Hematopoietic multipotent progenitor cell treated with erythropoietin and hydrocortisone succinate and interleukin-3 and kit ligand, for 4 days (in vitro differentiated cells): ENCODE measurements around the gene PRSS48.
"Not testable (repeated sequence)": the region's sequence is repeated elsewhere in the genome, so short reads cannot be mapped to it uniquely, and the experiment has no call there.

Experiments
- DNase-seq: peaks from one replicate; pipeline ENCODE4 v3.0.0-alpha.2; 2015

Gene PRSS48, protein sequence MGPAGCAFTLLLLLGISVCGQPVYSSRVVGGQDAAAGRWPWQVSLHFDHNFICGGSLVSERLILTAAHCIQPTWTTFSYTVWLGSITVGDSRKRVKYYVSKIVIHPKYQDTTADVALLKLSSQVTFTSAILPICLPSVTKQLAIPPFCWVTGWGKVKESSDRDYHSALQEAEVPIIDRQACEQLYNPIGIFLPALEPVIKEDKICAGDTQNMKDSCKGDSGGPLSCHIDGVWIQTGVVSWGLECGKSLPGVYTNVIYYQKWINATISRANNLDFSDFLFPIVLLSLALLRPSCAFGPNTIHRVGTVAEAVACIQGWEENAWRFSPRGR

DNA sequence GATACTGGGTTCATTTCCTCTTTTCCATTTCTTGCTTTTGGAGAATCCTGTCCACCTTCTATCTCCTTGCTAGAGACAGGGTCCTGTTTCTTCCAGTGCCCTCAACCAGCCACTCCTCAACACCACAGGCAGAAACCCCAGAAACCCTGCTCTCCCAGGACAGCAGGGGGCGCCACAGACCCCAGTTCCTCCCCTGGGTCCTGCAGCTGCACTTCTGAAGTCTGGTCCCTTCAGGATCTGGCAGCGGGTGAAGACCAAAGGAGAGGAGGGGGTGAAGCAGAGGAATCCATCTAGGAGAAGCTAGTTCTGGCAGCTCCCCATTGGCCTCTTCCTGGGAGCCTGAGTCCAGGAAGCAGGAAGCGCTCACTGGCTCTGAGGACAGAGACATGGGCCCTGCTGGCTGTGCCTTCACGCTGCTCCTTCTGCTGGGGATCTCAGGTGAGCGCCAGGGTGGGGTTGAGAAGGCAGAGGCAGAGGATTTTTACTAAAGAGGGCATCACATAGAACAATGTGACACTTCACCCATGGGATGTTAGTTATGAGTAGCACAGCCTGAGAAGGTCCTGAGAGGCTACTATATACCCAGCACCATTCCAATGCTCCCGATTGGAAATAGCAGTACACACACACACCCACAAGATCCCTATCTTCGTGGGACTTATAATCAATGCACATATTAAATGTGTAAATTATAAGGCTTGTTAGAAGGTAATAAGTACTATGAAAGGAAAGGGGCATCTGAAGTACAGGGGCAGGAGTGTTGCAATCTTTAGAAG lies at the start of gene PRSS48:
TSS of gene PRSS48 (plus strand) at position 375 of the 776 bp plus-strand sequence. CDS start at position 387, 12 bp downstream.
- DNase-seq, result peak; percentile 66

DNA sequence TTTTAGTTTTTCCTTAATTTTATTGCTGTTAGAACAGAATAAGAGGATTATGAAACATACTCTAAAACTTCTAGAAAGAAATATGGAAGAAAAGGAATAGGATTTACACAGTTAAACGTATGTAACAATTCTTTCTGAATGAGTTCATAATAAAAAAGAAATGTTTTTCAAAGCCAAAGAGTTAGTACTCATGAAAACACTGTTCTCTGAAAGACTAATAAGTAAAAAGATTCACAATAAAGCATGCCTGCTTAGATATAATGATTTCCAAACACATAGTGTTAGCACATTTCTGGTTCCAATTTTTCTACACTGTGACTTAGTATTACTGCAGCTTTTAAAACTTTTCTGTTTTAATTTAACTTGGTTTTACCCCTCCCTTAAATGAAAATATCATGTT lies 49.8 kb upstream of the PRSS48 start:
- DNase-seq, result no peak

DNA sequence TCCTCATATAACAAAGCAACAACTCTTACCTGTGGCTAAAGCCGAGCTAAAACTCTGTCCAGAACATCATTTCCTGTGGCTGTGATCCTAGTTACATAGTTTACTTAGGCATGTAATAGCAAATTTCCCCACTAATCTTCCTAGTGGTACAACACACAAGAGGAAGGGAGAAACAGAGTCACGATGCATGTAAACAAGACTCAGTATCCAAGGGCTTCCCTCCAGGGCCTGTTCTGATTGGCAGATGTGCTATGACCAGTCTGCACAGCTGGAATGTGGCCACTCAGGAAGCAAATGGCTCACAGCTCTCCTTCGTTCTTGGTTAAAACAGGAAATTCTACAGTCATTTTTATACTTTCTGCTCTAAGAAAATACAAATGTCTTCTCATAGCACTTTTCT lies 49.2 kb upstream of the PRSS48 start:
- DNase-seq, result no peak

DNA sequence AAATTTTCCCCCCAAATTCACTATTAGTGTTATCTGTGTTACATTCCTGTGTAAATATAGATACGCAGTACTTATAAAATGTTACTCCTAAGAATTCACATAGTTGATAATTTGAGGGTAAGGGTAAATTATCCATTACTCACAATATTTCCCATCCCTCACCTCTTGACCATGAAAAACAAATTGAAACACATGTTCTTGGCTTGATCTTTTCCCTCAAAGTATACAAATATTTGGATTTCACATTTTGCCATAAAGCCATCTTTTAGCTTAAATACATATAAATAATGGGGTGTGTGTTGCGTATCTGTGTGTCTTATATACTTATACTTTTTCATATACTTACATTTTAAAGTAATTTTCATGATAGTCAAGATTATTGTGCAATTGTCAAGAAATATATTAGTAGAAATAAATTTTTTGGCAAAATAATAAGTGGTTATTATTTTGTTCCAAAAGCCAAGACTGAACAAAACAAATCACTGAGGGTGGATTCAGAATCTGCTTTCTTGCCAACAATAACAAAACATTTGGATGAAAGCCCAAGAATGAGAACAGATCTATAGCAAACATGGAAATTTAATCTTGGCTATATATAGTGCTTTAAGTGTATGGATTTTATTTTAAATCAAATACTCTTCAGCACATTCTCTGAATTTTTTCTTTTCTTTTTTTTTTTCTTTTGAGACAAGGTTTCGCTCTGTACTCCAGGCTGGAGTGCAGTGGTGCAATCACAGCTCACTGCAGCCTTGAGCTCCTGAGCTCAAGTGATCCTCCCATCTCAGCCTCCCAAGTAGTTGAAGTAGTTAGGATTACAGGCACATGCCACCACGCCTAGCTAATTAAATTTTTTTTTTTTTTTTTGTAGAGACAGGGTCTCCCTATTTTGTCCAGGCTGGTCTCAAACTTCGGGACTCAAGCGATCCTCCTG lies 48.5 kb upstream of the PRSS48 start:
- no peak for DNase-seq

DNA sequence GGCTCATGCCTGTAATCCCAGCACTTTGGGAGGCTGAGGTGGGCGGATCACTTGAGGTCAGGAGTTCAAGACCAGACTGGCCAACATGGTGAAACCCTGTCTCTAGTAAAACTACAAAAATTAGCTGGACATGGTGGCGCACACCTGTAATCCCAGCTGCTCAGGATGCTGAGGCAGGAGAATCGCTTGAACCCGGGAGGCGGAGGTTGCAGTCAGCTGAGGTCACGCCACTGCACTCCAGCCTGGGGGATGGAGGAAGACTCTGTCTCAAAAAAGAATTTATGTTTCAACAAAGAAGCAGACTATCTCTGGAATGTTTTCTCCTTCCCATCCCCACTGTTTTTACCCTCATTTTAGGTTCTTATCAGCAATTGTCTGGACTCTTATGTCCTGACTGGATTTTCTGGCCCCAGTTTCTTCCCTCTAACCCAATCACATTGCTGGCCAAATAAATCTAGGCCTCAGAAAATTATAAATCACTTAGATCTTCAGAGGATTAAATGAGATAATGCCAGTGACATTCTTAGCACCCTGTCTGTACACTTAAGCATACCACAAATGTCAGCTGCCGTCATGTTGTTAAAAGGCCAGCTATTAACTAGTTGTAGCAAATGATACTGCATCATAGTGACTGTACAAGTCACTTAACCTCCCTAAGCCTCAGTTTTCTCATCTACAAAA lies 44.9 kb upstream of the PRSS48 start:
- DNase-seq, result no peak

DNA sequence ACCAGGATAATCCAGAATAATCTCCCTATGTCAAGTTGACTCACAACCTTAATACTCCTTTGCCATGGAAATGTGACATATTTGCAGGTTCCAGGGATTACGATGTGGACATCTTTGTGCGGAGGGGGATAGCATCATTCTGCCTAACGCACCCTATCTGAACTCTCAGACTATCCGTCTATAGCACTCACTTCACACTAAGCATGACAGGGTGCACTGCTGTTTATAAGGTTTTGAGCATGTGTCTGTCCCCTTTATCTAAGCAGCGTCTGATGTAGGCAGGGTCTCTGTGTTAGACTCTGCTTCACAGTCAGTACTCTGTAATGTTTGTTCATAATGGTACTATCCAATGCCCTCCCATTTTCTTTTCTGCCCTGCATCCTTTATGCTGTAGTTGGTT lies 43.4 kb upstream of the PRSS48 start:
- no peak for DNase-seq

DNA sequence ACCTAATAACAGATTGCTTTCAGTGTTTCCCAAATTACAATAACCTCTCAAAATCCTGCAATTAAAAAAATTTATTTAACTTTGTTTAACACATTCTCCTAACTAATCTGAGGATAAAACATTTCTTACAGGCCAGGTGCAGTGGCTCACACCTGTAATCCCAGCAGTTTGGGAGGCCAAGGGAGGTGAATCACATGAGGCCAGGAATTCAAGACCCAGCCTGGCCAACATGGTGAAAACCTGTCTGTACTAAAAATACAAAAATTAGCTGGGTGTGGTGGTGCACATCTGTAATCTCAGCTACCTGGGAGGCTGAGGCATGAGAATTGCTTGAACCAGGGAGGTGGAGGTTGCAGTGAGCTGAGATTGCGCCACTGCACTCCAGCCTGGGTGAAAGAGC lies 41.6 kb upstream of the PRSS48 start:
- not testable (repeated sequence) for DNase-seq

DNA sequence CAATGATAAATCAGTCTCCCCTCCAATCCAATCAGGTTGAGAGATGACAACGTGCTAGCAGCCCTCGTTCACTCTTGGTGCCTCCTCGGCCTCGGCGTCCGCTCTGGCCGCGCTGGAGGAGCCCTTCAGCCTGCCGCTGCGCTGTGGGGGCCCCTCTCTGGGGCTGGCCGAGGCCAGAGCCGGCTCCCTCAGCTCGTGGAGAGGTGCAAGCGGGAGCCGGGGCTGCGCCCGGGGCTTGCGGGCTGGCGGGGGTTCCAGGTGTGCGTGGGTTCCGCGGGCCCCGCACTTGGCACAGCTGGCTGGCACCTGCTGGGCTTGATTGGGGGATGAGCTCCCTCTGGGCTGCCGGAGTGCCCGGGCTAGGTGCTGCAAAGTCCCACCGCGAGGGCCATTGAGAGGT lies 40.9 kb upstream of the PRSS48 start:
- no peak for DNase-seq

DNA sequence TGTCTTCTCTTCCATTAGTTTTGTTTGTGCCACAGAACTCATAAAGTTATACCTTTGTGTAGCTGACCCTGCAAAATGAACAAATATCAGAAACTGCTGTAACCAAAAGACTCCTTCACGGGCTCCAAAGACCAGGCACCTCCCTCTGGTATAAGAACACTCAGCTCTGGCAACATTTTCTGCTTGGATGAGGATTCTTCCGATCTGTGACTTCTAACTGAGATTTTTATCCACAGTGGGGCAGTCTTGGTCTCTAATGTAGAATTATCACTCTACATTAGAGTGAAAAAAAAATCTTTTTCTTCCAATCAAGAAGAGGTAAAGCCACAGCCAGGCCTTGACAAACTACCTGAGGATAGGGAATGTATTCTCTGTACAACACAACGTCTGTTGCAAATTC lies 38.5 kb upstream of the PRSS48 start:
- no peak for DNase-seq

DNA sequence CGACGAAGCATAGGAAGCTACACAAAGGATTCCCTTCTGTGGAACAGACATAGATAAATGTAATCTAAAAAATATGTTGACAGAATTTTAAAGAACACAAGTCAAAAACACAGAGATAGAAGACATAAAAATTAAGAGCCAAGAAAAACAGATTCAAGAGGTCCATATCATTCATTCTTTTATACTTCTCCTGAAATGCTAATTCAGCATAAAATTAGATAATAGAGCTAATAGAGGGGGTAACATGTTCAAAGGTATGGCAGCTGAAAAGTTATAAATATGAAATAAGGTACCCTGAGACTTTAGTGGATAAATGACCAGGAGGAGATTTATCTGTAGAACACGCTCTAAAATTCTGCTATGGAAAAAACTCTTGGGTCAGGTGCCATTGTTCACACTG lies 37.4 kb upstream of the PRSS48 start:
- no peak for DNase-seq

DNA sequence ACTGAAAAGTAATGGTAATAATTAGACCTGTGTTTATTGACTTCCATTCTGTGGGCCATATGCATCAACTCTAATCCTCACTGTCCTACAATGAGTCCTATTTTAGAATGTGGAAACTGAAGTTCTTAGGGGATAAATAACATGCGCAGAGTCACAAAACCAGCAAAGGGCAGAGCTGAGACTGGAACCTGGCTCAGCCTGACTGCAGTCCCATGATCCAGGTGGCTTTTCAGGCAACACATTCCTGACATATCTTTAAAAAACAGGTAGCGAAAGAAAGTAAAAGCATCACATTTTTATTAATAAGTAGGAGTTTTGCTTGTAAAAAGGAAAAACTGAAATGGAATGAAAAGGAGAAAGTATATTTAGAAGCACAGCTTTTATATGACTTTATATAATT lies 34.7 kb upstream of the PRSS48 start:
- no peak for DNase-seq

DNA sequence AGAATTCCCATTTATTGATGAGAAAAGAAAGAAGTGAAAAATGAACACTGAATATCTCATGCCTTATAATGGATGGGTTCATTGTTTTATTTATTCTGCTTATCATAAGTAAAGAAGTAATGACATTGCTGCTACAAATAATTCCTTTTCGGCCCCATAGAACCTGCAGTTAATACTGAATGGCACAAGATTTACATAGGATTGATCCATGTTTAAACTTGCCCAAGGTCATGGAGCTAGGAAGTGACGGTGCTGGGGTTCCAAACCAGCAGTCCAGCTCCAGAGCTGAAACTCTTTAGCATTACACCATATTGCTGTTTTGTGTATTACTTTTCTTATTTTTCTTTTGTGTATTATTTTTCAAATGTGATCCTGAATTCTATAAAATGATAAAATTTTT lies 30.2 kb upstream of the PRSS48 start:
- DNase-seq, result no peak

DNA sequence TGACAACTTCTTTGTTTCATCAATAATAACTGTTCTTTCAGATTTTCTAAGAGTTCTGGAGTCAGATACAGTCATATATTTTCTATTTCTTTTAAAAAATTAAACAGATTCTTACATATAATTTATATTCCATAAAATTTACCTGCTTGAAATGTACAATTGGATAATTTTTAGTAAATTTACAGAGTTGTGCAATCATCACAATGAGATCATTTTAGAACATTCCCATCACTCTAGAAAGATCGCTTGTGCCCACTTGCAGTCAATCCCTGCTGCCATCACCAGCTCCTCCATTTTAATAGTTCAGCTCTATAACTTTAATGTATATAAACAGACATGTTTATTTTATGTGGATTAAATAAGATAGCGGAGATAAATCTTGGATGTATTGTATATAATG lies 29.6 kb upstream of the PRSS48 start:
- DNase-seq, result no peak

DNA sequence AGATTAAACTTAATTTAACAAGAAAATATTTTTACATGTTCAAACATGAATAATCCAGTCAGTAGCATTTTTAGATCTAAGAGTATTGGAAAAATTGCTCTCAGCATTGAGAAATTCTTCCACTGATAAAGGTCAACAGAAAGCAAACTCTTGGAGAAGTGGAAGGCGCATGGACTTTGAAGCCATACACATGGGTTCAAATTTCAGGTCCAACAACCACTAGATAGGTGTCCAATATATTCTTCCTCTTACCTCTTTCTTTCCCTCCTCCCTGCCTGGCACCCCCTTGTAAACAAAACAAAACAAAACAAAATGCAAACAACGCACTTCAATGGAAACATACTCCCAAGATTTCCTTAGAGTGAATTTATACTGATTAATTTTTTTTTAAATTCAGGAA lies 28.4 kb upstream of the PRSS48 start:
- DNase-seq, result no peak

DNA sequence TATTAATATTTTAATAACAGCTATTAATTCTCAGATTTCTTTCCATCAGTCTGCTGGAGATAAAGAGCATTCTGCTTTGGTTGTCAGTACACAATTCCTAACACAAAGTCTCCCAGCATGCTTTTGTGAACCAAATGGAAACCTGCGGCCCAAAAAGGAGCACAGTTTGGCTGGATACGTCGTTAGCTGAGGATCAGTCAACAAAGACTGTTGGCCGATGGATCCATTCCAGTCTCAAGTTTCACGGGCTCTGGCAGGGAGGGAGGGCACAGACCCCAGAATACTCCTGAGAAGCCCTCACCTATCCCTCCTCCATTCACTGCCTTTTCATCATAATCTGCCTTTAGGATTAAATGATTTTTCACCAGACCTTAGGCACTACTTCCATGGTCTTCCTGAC lies 26.3 kb upstream of the PRSS48 start:
- no peak for DNase-seq

DNA sequence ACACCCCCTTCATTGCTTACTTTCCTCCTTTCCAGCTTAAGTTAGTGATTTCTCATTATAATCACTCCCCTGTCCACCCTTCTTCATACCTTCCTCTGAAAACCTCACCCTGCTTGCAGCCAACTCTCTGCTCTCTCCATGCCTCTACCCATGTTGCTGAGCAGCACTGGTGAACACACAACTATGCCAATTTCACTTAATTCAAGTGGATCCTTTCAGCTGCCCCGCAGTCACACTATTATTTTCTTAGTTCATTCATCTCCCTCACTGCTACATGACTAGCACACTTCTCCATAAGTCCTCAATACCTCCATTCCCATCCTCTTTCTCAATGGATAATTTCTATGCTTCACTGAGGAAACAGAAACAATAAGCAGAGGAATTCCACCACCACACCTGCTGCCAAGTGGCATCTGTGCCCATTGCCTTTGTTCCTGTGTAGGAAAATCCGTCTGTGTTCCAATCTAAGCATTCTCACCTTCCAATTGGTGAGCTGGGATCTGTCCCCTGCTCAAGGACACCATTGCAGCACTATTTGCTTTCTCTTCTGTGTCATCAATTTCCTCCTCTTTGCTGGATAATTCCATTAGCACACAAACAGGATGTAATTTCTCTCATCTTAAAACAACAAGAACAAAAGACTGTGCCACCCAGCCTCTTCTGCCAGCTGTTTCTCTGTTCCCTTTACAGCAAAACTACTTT lies 25.2 kb upstream of the PRSS48 start:
- DNase-seq, result no peak

DNA sequence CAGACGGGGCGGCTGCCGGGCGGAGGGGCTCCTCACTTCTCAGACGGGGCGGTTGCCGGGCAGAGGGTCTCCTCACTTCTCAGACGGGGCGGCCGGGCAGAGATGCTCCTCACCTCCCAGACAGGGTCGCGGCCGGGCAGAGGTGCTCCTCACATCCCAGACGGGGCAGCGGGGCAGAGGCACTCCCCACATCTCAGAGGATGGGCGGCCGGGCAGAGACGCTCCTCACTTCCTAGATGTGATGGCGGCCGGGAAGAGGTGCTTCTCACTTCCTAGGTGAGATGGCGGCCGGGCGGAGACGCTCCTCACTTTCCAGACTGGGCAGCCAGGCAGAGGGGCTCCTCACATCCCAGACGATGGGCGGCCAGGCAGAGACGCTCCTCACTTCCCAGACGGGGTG lies 21.7 kb upstream of the PRSS48 start:
- DNase-seq, result not testable (repeated sequence)

DNA sequence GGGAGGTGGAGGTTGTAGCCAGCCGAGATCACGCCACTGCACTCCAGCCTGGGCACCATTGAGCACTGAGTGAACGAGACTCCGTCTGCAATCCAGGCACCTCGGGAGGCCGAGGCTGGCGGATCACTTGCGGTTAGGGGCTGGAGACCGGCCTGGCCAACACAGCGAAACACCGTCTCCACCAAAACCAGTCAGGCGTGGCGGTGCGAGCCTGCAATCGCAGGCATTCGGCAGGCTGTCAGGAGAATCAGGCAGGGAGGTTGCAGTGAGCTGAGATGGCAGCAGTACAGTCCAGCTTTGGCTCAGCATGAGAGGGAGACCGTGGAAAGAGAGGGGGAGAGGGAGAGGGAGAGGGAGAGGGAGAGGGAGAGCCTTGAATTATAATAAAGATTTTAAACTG lies 21.3 kb upstream of the PRSS48 start:
- not testable (repeated sequence) for DNase-seq

DNA sequence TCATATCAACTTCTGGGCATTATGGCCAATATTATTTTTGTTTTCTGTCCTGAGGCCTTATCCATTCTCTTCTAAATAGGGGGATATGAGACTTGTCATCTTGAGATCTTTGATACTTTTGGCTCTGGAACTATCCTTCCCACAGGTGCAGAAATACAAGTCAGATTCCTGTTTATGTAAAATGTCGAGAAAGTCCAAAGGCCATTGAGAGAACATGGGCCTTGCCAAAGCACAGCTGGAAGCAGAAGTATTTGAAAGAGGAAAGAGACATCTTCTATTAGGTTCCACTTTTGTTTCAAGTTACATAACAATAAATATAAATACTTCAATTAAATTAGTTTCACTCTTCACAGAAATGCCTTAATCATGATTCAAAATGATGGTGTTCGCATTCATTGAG lies 20.8 kb upstream of the PRSS48 start:
- DNase-seq, result no peak

DNA sequence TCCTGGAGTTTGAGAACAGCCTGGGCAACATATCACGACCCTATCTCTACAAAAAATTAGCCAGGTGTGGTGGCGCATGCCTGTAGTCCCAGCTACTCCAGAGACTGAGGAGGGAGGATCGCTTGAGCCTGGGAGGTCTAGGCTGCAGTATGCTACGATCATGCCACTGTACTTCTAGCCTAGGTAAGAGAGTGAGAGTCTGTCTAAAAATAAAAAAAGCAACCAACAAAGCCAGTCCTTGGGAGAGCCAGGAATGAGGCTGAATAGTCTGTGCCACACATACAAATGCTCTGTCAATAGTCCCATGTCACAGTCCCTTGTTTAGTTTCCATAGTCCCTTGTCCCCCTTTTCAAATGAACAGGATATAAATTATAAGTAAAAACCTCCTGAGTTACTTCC lies 19.3 kb upstream of the PRSS48 start:
- DNase-seq, result no peak

DNA sequence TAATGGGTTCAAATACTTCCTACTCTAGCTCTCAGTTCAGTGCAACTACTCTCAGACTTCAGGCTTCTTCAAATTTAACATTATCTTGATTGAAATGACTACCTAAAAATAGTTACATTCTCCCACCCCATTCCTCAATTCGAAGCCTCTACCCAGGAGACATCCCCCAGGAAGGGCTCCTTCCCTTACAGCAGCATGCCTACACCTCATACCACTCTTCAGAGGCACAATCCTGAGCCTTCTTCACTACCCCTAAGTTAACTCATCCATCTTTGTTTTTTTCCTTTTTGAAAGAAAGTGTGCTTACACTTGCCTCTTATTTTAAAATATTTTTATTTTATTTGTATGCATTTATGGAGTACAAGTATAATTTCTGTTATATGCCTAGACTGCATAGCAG lies 17.2 kb upstream of the PRSS48 start:
- DNase-seq, result no peak

DNA sequence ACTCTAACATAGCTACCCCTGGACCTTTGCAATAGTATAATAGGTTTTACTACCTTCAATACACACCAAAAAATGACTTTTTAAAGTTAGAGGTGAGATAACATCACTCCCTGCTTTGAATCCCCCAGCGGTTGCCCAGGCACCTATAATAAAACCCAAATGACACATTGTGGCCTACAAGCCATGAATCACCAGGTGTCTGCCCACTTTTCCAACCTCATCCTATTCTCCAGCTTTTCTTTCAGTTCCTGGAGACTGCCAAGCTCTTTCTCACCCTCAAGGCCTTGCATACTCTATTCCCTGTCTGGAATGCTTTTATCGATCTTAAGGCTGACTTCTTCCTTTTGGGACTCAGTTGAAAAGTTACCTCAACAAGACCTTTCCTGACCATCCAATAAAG lies 16.4 kb upstream of the PRSS48 start:
- no peak for DNase-seq
